ENCODE results near the gene SEC24C. TPM values are rescaled to one million over a fixed set of nuclear protein-coding genes. Genes with fewer than 3 reads are reported as not detected.

SEC24C gene
- total and polyA plus RNA-seq, 2 of the 13 experiments (the other 11 are each of a cell fraction or from before 2014, with no cell fraction given): 63.1 to 66.4 TPM

DNA sequence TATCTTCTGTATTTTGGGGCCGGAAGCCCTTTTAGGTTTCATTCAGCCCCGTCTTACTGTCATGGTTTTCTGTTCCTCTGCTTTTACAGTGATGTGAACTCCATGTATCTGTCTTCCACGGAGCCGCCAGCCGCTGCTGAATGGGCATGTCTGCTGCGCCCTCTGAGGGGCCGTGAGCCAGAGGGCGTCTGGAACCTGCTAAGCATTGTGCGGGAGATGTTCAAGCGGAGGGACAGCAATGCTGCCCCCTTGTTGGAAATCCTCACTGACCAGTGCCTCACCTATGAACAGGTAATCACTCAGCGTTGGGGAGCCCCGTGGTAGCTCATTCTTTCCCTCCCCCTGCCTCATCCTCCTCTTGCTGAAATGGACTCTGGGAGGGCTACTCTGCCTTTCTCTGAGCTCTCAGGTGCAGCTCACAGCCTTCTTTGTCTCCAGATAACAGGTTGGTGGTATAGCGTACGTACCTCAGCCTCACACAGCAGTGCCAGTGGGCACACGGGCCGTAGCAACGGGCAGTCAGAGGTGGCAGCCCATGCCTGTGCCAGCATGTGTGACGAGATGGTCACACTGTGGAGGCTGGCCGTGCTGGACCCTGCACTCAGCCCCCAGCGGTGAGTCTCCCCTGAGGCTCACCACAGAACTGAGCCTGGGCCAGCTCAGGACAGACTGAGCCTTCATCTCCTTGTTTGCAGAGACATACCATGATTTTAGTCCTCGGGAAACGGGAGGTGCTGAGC lies 46.9 kb downstream of the SEC24C start (continued):
- TF ChIP-seq, protein P1, sequence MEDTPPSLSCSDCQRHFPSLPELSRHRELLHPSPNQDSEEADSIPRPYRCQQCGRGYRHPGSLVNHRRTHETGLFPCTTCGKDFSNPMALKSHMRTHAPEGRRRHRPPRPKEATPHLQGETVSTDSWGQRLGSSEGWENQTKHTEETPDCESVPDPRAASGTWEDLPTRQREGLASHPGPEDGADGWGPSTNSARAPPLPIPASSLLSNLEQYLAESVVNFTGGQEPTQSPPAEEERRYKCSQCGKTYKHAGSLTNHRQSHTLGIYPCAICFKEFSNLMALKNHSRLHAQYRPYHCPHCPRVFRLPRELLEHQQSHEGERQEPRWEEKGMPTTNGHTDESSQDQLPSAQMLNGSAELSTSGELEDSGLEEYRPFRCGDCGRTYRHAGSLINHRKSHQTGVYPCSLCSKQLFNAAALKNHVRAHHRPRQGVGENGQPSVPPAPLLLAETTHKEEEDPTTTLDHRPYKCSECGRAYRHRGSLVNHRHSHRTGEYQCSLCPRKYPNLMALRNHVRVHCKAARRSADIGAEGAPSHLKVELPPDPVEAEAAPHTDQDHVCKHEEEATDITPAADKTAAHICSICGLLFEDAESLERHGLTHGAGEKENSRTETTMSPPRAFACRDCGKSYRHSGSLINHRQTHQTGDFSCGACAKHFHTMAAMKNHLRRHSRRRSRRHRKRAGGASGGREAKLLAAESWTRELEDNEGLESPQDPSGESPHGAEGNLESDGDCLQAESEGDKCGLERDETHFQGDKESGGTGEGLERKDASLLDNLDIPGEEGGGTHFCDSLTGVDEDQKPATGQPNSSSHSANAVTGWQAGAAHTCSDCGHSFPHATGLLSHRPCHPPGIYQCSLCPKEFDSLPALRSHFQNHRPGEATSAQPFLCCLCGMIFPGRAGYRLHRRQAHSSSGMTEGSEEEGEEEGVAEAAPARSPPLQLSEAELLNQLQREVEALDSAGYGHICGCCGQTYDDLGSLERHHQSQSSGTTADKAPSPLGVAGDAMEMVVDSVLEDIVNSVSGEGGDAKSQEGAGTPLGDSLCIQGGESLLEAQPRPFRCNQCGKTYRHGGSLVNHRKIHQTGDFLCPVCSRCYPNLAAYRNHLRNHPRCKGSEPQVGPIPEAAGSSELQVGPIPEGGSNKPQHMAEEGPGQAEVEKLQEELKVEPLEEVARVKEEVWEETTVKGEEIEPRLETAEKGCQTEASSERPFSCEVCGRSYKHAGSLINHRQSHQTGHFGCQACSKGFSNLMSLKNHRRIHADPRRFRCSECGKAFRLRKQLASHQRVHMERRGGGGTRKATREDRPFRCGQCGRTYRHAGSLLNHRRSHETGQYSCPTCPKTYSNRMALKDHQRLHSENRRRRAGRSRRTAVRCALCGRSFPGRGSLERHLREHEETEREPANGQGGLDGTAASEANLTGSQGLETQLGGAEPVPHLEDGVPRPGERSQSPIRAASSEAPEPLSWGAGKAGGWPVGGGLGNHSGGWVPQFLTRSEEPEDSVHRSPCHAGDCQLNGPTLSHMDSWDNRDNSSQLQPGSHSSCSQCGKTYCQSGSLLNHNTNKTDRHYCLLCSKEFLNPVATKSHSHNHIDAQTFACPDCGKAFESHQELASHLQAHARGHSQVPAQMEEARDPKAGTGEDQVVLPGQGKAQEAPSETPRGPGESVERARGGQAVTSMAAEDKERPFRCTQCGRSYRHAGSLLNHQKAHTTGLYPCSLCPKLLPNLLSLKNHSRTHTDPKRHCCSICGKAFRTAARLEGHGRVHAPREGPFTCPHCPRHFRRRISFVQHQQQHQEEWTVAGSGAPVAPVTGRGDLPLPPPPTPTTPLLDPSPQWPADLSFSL (CRISPR knock-in tag; IDR thresholded peaks at IDR 0.05): no peak
- TF ChIP-seq PHF5A (CRISPR knock-in tag; IDR thresholded peaks at IDR 0.05; ENCODE audit: low read depth, unreplicated experiment) (no peak), NR2C2 (CRISPR knock-in tag; IDR thresholded peaks at IDR 0.05; ENCODE audit: borderline replicate concordance) (no peak)
- TF ChIP-seq, protein P2, sequence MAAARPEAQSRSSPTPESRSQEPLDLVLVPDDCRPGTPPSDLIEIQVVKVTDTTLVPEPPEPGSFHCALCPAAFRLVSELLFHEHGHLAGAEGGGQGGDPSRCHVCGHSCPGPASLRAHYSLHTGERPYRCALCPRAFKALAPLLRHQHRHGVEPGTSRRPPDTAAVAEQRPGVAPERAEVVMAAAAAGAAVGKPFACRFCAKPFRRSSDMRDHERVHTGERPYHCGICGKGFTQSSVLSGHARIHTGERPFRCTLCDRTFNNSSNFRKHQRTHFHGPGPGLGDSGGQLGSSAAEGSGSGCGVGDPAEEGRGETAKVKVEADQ (CRISPR knock-in tag; IDR thresholded peaks at IDR 0.05; ENCODE audit: borderline replicate concordance): no peak
- TF ChIP-seq, protein P3, sequence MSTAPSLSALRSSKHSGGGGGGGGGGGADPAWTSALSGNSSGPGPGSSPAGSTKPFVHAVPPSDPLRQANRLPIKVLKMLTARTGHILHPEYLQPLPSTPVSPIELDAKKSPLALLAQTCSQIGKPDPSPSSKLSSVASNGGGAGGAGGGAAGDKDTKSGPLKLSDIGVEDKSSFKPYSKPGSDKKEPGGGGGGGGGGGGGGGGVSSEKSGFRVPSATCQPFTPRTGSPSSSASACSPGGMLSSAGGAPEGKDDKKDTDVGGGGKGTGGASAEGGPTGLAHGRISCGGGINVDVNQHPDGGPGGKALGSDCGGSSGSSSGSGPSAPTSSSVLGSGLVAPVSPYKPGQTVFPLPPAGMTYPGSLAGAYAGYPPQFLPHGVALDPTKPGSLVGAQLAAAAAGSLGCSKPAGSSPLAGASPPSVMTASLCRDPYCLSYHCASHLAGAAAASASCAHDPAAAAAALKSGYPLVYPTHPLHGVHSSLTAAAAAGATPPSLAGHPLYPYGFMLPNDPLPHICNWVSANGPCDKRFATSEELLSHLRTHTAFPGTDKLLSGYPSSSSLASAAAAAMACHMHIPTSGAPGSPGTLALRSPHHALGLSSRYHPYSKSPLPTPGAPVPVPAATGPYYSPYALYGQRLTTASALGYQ (CRISPR knock-in tag; IDR thresholded peaks at IDR 0.05): no peak

Measured in HepG2 (cell line).